ENCODE data around the gene TRIM17.

- TF ChIP-seq CTCF (conservative IDR thresholded peaks at IDR 0.05; ENCODE audit: low read length): no peak
- no peak for TF ChIP-seq EZH2phosphoT487 (IDR thresholded peaks at IDR 0.05; ENCODE audit: borderline replicate concordance)
Measured at GRCh38 chr1:228434689-228435088, 18.0 kb upstream of the TRIM17 start.

Measured in Loucy (cell line).